HK-2 (cell line): ENCODE results near the gene SIRT5.

ENCODE experiments used
- DNase-seq: peaks from one replicate; pipeline ENCODE4 v3.0.0-alpha.2; 2018; ENCODE audit not compliant: unreplicated experiment

SIRT5 gene

DNA sequence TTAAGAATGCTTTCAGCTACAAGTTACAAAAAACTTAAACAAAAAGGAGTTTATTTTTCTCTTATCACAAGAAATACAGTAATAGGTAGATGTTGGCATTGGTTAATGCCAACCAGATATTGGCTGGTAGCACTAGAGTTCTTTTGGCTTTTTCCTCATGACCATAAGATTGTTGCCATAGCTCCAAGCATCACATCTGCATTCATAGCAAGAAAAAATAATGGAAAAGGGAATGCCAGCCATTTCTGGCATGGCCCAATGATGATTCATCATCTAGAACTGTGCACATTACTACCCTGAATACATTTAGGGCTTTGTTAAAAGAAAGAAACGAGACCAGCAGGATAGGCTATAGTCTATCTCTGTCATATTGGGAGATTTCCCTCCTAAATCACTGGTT, 20.8 kb upstream of the SIRT5 start:
- no peak for DNase-seq

- DNase-seq = no peak
Observed at GRCh38 chr6:13554929-13555333, 19.5 kb upstream of the SIRT5 start.

DNA sequence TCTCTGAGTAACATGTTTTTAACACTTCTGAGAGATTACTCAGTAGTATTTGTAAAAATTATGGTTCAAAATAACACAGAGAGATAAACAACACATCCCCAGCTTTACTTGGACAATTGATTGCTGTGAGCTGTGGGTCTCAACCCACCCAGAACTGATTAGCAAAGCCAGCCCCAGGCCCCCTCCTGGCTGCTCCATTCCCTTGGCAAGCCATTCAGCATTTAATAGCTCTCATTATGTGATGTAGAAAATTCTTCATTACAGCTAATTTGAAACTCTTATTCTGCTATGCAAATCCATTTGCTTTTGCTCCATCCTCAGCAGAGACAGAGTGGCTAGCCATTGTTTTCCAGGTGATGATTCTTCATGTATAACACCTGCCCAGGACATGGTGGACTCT, 16.6 kb upstream of the SIRT5 start:
- no peak for DNase-seq

DNA sequence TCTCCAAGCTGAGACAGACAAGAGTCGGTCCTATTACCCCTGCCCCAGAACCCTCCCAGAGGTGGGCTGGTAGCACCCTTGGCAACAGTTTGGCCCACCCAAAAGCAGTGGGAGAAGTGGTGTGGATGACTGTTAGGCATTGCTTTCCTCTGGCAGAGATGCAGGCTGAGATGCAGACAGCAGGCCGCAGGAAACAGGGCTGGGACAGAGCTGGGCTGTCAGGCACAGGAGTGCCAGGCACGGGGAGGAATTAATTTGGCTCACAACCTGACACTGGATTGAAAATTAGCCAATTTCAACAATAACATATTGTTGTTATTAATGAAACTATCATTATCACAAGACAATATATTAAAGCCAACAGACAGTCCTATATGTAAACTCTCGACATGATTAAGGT, 15.7 kb upstream of the SIRT5 start:
- DNase-seq = no peak

GRCh38 chr6:13559251-13559650, 15.2 kb upstream of the SIRT5 start:
- no peak for DNase-seq

DNA sequence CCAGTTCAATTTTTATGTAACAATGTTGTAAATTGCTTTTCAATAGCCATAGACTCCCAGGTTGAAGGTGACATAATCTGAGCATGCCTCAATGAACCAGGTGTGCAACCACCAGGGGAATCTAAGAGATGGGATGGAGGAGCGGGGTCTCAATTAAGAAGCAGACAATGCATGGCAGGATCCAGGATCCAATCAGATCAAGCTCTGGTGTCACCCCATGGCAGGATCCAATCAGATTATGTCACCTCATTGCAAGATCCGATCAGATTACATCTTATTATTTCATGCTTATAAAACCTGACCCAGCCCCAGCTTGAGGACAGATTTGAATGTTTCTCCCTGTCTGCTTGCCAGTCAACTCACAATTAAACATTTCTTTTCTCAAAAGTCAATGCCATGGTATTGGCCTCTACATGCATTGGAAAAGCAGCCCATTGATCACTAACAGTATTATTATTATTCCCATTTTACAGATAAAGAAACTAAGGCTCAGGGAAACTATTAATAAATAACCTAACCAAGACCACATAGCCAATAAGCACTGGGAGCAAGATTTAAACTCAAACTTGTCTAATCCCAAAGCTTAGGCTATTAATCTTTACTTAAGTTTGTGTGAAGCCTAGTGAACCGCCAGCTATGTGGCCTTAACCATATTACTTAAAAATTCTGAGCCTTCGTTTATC, 14.3 kb upstream of the SIRT5 start:
- DNase-seq = no peak

DNA sequence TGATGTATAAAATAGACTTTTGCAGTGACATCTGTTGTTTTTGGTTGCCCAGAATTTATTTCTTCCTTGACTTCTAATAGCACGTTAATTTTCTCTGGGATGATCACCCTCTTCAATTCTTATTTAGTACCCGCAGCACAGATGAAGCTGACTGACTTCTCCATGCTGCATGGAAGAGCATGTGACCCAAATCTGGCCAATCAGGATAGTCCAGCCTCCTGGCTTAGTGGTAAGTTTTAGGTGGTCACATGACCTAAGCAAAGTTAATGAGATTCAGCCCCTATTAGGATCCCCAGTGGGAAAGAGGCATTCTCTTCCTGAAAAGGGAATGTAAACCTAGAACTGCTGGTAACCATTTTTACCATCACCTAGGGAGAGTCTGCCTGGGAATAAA, 13.8 kb upstream of the SIRT5 start:
- DNase-seq = no peak

GRCh38 chr6:13561624-13562267, 12.7 kb upstream of the SIRT5 start:
- no peak for DNase-seq

- no peak for DNase-seq
Observed at GRCh38 chr6:13563009-13563408, 11.4 kb upstream of the SIRT5 start.

GRCh38 chr6:13565921-13566320, 8.5 kb upstream of the SIRT5 start:
- no peak for DNase-seq

DNA sequence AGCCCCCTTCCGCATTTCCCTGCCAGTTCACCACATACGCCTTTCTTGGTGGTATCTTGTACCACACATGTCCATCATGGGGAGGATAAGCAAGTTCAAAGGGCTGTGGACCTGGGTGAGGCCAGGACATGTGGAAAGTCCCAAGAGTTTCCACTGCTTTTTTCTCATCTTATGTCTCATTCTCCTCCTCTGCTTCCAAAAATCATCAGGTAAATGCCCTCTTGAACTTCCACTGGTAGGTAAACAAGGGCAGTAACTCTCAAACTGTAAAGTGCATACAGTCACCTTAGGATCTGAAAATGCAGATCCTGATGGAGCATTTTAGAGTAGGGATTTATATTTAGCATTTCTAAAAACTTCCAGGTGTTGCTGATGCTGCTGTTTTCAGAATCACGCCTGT, 7.9 kb upstream of the SIRT5 start:
- DNase-seq = no peak

- DNase-seq = no peak
Observed at GRCh38 chr6:13568970-13569369, 5.4 kb upstream of the SIRT5 start.

GRCh38 chr6:13572240-13572639, 2.2 kb upstream of the SIRT5 start:
- DNase-seq = no peak

- DNase-seq = no peak
Observed at GRCh38 chr6:13572951-13573654, 1.3 kb upstream of the SIRT5 start.

GRCh38 chr6:13573669-13574110, 711 bp upstream of the SIRT5 start:
- peak; percentile 27 for DNase-seq

GRCh38 chr6:13574149-13574570, 241 bp upstream of the SIRT5 start:
- DNase-seq = peak; percentile 95

GRCh38 chr6:13575377-13575775, 975 bp downstream of the SIRT5 start:
- DNase-seq = no peak

DNA sequence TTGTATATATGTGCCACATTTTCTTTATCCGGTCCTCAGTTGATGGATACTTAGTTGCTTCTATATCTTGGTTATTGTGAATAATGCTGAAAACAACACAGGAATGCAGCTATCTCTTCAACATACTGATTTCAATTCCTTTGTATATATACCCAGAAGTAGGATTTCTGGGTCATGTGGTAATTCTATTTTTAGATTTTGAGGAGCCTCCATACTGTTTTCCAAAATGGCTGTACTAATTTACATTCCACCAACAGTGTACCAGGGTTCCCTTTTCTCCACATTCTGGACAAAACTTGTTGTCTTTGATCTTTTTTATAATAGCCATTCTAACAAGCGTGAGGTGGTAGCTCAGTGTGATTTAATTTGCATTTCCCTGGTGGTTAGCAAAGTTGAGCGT, 1.6 kb downstream of the SIRT5 start:
- DNase-seq = no peak

DNA sequence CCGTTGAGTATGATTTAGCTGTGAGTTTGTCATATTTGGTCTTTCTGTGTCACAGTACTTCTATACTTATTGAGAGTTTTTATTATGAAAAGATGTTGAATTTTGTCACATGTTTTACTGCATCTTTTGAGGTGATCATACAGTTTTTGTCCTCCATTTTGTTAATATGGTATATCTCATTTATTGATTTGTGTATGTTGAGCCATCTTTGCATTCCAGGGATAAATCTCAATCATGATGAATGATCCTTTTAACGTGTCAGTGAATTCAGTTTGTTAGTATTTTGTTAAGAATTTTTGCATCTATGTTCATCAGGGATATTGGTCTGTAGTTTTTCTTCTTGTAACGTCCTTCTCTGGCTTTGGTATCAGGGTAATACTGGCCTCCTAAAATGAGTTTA, 3.5 kb downstream of the SIRT5 start:
- no peak for DNase-seq

GRCh38 chr6:13579911-13580310, 5.5 kb downstream of the SIRT5 start:
- DNase-seq = no peak

DNA sequence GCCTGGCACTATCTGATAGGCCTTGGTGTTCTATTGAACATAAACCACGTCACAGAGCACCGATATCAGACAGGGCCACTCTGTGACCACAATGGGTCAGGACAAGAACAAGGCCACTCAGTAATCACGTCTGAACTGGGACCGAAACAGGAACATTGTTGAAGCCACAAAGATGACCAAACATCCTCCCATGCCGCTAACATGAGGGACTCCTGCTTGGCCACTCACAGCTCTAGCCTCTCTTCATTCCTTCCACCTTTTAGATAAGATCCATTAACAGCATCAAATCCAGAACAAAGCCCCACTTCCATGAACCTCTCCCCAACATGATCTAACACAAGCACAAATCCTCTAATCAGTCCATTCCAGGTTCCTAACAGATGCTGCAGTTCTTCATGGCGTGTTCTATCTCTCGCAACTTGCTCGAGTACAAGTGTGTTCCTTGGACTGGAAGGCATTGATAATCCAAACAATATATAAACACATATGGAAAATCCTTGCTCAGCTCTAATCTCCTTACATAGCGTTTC, 7.4 kb downstream of the SIRT5 start:
- DNase-seq = no peak

DNA sequence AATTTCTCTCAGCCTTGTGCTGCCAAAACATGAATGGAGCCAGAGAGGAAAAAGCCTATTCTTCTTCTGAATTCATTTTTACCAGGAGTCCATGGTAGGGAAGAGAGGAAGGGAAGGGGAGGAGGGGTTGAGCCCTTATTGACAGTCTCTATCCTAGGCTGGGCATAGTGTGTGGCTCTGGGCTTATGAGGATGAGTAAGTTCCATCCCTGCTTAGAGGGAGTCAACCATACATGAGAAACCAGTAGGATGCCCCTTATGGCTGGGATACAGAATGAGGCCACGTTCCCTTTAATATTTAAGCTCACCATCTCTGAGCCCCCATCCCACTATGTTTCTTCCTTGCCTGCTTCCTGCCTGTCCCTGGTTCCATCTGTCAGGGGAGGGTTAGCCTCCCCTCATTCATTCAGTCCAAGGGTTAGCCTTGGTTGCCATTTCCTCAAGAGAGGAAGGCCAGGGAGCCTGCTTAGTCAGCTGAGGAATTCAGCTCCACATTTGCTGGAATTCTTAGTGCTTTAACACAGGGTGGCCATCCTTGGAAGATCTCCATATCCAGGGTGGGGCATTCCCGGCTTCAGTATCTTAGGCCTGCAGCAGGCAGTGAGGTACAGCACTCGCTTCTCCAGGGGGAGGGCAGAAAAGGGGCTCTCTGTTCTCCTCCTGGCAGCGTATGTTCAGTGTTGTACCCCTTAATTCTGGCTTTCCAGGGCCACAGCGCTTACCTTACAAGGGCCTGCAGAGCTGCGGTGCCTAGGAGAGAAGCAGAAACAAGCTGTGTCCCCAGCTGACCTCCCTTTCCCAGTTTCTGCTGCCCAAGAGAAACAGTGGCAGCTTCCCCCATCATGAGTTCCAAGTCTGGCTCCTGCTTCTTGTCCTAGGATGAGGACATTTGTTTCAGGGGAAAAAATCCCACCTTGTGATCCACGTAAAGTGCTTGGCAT, 12.5 kb downstream of the SIRT5 start:
- DNase-seq = no peak
